PC-3 (cell line): ENCODE data around the gene SLC25A17. TPM values are rescaled to one million over a fixed set of nuclear protein-coding genes. Genes with fewer than 3 reads are reported as not detected.
A peak's percentile ranks its signal among the peaks of the same experiment; 100 is the strongest.
"Not testable (repeated sequence)": the region's sequence is repeated elsewhere in the genome, so short reads cannot be mapped to it uniquely, and the experiment has no call there.

Experiments used
- ATAC-seq: fragments of 200-7000 bp; cut with Tn5 transposase; 2 replicates; pipeline ENCODE4 v1.9.1; 2020; ENCODE audit warnings: mild to moderate bottlenecking, moderate library complexity
- BruUV-seq: library from RNA; stranded (reverse); fragments of 400-500 nt; replicated peaks from 2 replicates; lab custom pipeline; 2021; lab: Mats Ljungman, UMichigan
- CTCF ChIA-PET: fragments of 300-600 bp; sonication (Branson Sonifier 250); formaldehyde crosslinking; loops from one replicate; lab custom pipeline; 2022; ENCODE audit warnings: antibody characterized with exemption; lab: Charles Lee
- POLR2A ChIA-PET: fragments of 300-600 bp; sonication (Branson Sonifier 250); formaldehyde crosslinking; loops from one replicate; lab custom pipeline; 2022; ENCODE audit warnings: antibody characterized with exemption; ENCODE audit not compliant: unreplicated experiment; lab: Charles Lee
- DNase-seq: peaks from one replicate; pipeline ENCODE4 v3.0.0-alpha.2; 2015
- H2AFZ ChIP-seq: fragments of 300-600 bp; sonication (generic); 2 replicates; pipeline ENCODE4 v1.6.0; 2016; ENCODE audit warnings: antibody characterized with exemption, low read length
- H3F3A ChIP-seq: fragments of 300-600 bp; sonication (generic); one replicate; pipeline ENCODE4 v1.6.0; 2017; ENCODE audit warnings: antibody characterized with exemption, low read length, control low read depth, mild to moderate bottlenecking; ENCODE audit not compliant: unreplicated experiment
- H3K27ac ChIP-seq: fragments of 300-600 bp; sonication (generic); 2 replicates; pipeline ENCODE4 v1.5.1; 2016; ENCODE audit warnings: mild to moderate bottlenecking, low read length
- H3K27me3 ChIP-seq: fragments of 300-600 bp; sonication (generic); 2 replicates; pipeline ENCODE4 v1.6.1; 2016; ENCODE audit warnings: low read length, mixed read lengths
- H3K36me3 ChIP-seq: fragments of 300-600 bp; sonication (generic); 2 replicates; pipeline ENCODE4 v1.6.1; 2016; ENCODE audit warnings: low read depth, mixed run types, low read length, mixed read lengths
- H3K4me1 ChIP-seq: fragments of 300-600 bp; sonication (generic); 2 replicates; pipeline ENCODE4 v1.5.1; 2016; ENCODE audit warnings: low read length; ENCODE audit not compliant: insufficient read depth
- H3K4me2 ChIP-seq: fragments of 300-600 bp; sonication (generic); 2 replicates; pipeline ENCODE4 v1.6.0; 2016; ENCODE audit warnings: low read length
- H3K4me3 ChIP-seq: fragments of 300-600 bp; sonication (generic); 2 replicates; pipeline ENCODE4 v1.5.1; 2016; ENCODE audit warnings: mild to moderate bottlenecking, low read length, mixed read lengths
- H3K79me2 ChIP-seq: fragments of 300-600 bp; sonication (generic); 2 replicates; pipeline ENCODE4 v1.6.1; 2017; ENCODE audit warnings: low read length, mixed read lengths
- H3K9ac ChIP-seq: fragments of 300-600 bp; sonication (generic); 2 replicates; pipeline ENCODE4 v1.6.0; 2016; ENCODE audit warnings: mild to moderate bottlenecking, low read length
- H3K9me2 ChIP-seq: fragments of 300-600 bp; sonication (generic); replicated peaks from 2 replicates; pipeline ENCODE4 v1.6.1; 2016; ENCODE audit warnings: mixed run types, low read length, mixed read lengths
- H3K9me3 ChIP-seq: fragments of 300-600 bp; sonication (generic); 2 replicates; pipeline ENCODE4 v1.6.1; 2016; ENCODE audit warnings: low read length, mixed read lengths
- H4K20me1 ChIP-seq: fragments of 300-600 bp; sonication (generic); 2 replicates; pipeline ENCODE4 v1.6.1; 2016; ENCODE audit warnings: low read length, mixed read lengths
- CTCF ChIP-seq: fragments of 300-600 bp; sonication (generic); conservative IDR thresholded peaks from 2 replicates; pipeline ENCODE4 v1.5.1; 2017; ENCODE audit warnings: antibody characterized with exemption, low read depth, mild to moderate bottlenecking, low read length
- EZH2 ChIP-seq: fragments of 300-600 bp; sonication (generic); IDR thresholded peaks from one replicate; pipeline ENCODE4 v1.6.1; 2017; ENCODE audit warnings: antibody characterized with exemption, mild to moderate bottlenecking, low read length; ENCODE audit not compliant: unreplicated experiment
- EZH2phosphoT487 ChIP-seq: fragments of 300-600 bp; sonication (generic); IDR thresholded peaks from 2 replicates; pipeline ENCODE4 v1.6.1; 2018; ENCODE audit warnings: mild to moderate bottlenecking, antibody characterized with exemption, low read length, borderline replicate concordance
- intact Hi-C: fragments of 100-400 bp; cut with micrococcal nuclease; formaldehyde crosslinking; loops from 2 replicates; pipeline ENCODE4 v1.9.0; 2023
- total RNA-seq: library from RNA; depleted of rRNA; stranded (reverse); fragments of >200 nt; gene quantifications from 2 replicates; pipeline ENCODE4 v1.2.3, GENCODE V29; 2014

SLC25A17 gene
- total RNA-seq, 1 experiment from 2014 or later = 18.3 TPM

- ATAC-seq (no peak), DNase-seq (no peak)
- TF ChIP-seq CTCF = no peak
- no peak for TF ChIP-seq EZH2
- no peak for TF ChIP-seq EZH2phosphoT487
- no peak overlapping the region for H3K27ac ChIP-seq
- no peak overlapping the region for H3K9ac ChIP-seq
- no peaks in the 10 kb centered on the region for H3K27me3 ChIP-seq
- ChIA-PET POLR2A (no interaction called here), CTCF (no interaction called here)
- H3K4me1 ChIP-seq = no peaks in the 10 kb centered on the region
- peaks cover 5% of the 10 kb centered on the region; the same call in 1 of the 2 replicates for H3K36me3 ChIP-seq
- intact Hi-C loops = no loop called here
- H3F3A ChIP-seq = no peaks in the 10 kb centered on the region
- H3K9me2 ChIP-seq = no peaks in the 10 kb centered on the region
- no peaks in the 10 kb centered on the region for H3K79me2 ChIP-seq
- H3K9me3 ChIP-seq = no peaks in the 10 kb centered on the region
- H2AFZ ChIP-seq = no peak overlapping the region
- BruUV-seq = no TSS peak
- H3K4me3 ChIP-seq = no peak overlapping the region
- H3K4me2 ChIP-seq = no peak overlapping the region
- H4K20me1 ChIP-seq = no peaks in the 10 kb centered on the region
Observed at GRCh38 chr22:40789131-40789530, 30.0 kb downstream of the SLC25A17 start.

- no peaks in the 10 kb centered on the region for H3K27me3 ChIP-seq
- no peaks in the 10 kb centered on the region for H3K9me2 ChIP-seq
- H3K79me2 ChIP-seq = no peaks in the 10 kb centered on the region
- intact Hi-C loops = no loop called here
- no peak overlapping the region for H2AFZ ChIP-seq
- no peak for TF ChIP-seq EZH2phosphoT487
- no peak for TF ChIP-seq CTCF
- TF ChIP-seq EZH2 = no peak
- DNase-seq (peak; percentile 43), ATAC-seq (no peak)
- H3K4me3 ChIP-seq = no peak overlapping the region
- ChIA-PET POLR2A (no interaction called here), CTCF (no interaction called here)
- H3K9me3 ChIP-seq = no peaks in the 10 kb centered on the region
- H3F3A ChIP-seq = no peaks in the 10 kb centered on the region
- 0 out of 2 replicates have a peak overlapping the region, but pooled peaks have one; percentile 20 for H3K4me2 ChIP-seq
- H4K20me1 ChIP-seq = no peaks in the 10 kb centered on the region
- BruUV-seq = no TSS peak
- H3K4me1 ChIP-seq = peaks cover 9% of the 10 kb centered on the region
- H3K9ac ChIP-seq = no peak overlapping the region
- no peak overlapping the region for H3K27ac ChIP-seq
- H3K36me3 ChIP-seq = no peaks in the 10 kb centered on the region
Observed at GRCh38 chr22:40782521-40782920, 36.6 kb downstream of the SLC25A17 start.

- H3K4me2 ChIP-seq, DNase-seq, POLR2A ChIA-PET, H3K79me2 ChIP-seq, H3K27ac ChIP-seq, CTCF ChIA-PET, H3K9me3 ChIP-seq, H3K4me3 ChIP-seq, H3F3A ChIP-seq, H4K20me1 ChIP-seq, BruUV-seq, H3K9me2 ChIP-seq, ATAC-seq, H3K9ac ChIP-seq, intact Hi-C loops, H3K36me3 ChIP-seq, H2AFZ ChIP-seq, H3K27me3 ChIP-seq, H3K4me1 ChIP-seq: not testable (repeated sequence)
Observed at GRCh38 chr22:40781749-40782148, 37.4 kb downstream of the SLC25A17 start.
